Type B pancreatic cell (in vitro differentiated cells): Measurements from ENCODE around the gene C4orf50. TPM values are rescaled to one million over a fixed set of nuclear protein-coding genes. Genes with fewer than 3 reads are reported as not detected.

Source experiments
- DNase-seq: peaks from one replicate; pipeline ENCODE4 v3.0.0; 2021; ENCODE audit warnings: mixed read lengths; ENCODE audit not compliant: unreplicated experiment; ENCODE audit errors: extremely low spot score
- H3K27ac Mint-ChIP-seq: 2 replicates; pipeline ENCODE4 v1.8.0; 2021; ENCODE audit warnings: mild to moderate bottlenecking, mixed read lengths
- H3K27me3 Mint-ChIP-seq: 2 replicates; pipeline ENCODE4 v1.8.0; 2021; ENCODE audit warnings: mixed read lengths
- H3K36me3 Mint-ChIP-seq: 2 replicates; pipeline ENCODE4 v1.8.0; 2021; ENCODE audit warnings: mixed read lengths
- H3K4me1 Mint-ChIP-seq: one replicate; pipeline ENCODE4 v1.8.0; 2021; ENCODE audit warnings: mixed read lengths; ENCODE audit not compliant: unreplicated experiment
- H3K4me3 Mint-ChIP-seq: 2 replicates; pipeline ENCODE4 v1.8.0; 2021; ENCODE audit warnings: mild to moderate bottlenecking, mixed read lengths
- H3K9me3 Mint-ChIP-seq: 2 replicates; pipeline ENCODE4 v1.8.0; 2021; ENCODE audit warnings: mixed read lengths
- total RNA-seq: library from RNA; stranded (reverse); gene quantifications from 2 replicates; pipeline ENCODE4 v1.2.1, GENCODE V29; 2021; ENCODE audit warnings: low replicate concordance
- TF ChIP-seq, protein P1 (sequence below): fragments of 200-600 bp; sonication (generic); conservative IDR thresholded peaks from 2 replicates; pipeline ENCODE4 v1.5.0; 2021; ENCODE audit warnings: antibody characterized with exemption, mild to moderate bottlenecking

The C4orf50 gene
- total RNA-seq, 1 donor from 2014 or later, result 0.19 TPM

- Mint-ChIP-seq H3K9me3 (peaks cover 4% of the 10 kb centered on the region), H3K36me3 (no peaks in the 10 kb centered on the region), H3K27ac (no peak overlapping the region), H3K4me1 (no peaks in the 10 kb centered on the region), H3K4me3 (no peak overlapping the region), H3K27me3 (peaks cover 17% of the 10 kb centered on the region)
- no peak for DNase-seq
- TF ChIP-seq, protein P1, sequence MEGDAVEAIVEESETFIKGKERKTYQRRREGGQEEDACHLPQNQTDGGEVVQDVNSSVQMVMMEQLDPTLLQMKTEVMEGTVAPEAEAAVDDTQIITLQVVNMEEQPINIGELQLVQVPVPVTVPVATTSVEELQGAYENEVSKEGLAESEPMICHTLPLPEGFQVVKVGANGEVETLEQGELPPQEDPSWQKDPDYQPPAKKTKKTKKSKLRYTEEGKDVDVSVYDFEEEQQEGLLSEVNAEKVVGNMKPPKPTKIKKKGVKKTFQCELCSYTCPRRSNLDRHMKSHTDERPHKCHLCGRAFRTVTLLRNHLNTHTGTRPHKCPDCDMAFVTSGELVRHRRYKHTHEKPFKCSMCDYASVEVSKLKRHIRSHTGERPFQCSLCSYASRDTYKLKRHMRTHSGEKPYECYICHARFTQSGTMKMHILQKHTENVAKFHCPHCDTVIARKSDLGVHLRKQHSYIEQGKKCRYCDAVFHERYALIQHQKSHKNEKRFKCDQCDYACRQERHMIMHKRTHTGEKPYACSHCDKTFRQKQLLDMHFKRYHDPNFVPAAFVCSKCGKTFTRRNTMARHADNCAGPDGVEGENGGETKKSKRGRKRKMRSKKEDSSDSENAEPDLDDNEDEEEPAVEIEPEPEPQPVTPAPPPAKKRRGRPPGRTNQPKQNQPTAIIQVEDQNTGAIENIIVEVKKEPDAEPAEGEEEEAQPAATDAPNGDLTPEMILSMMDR, result no peak
Observed at GRCh38 chr4:6055030-6055429, 36.8 kb upstream of the C4orf50 start.

GRCh38 chr4:6054162-6054922 is 36.1 kb upstream of the C4orf50 start:
- Mint-ChIP-seq H3K36me3 (no peaks in the 10 kb centered on the region), H3K27ac (no peak overlapping the region), H3K9me3 (peaks cover 4% of the 10 kb centered on the region), H3K27me3 (peaks cover 20% of the 10 kb centered on the region), H3K4me1 (no peaks in the 10 kb centered on the region), H3K4me3 (no peak overlapping the region)
- TF ChIP-seq, protein P1, result no peak
- no peak for DNase-seq

- TF ChIP-seq, protein P1, result no peak
- Mint-ChIP-seq H3K27me3 (peaks cover 28% of the 10 kb centered on the region), H3K4me3 (no peak overlapping the region), H3K36me3 (no peaks in the 10 kb centered on the region), H3K4me1 (no peaks in the 10 kb centered on the region), H3K9me3 (no peaks in the 10 kb centered on the region), H3K27ac (no peak overlapping the region)
- no peak for DNase-seq
Observed at GRCh38 chr4:6052679-6053078, 34.4 kb upstream of the C4orf50 start.

- peaks cover 30% of the 10 kb centered on the region for H3K27me3 Mint-ChIP-seq
- no peak for DNase-seq
- no peaks in the 10 kb centered on the region for H3K4me1 Mint-ChIP-seq
- no peaks in the 10 kb centered on the region for H3K36me3 Mint-ChIP-seq
- TF ChIP-seq, protein P1, result no peak
- no peaks in the 10 kb centered on the region for H3K9me3 Mint-ChIP-seq
- no peak overlapping the region for H3K27ac Mint-ChIP-seq
- H3K4me3 Mint-ChIP-seq, result no peak overlapping the region
Observed at GRCh38 chr4:6050551-6050950, 32.3 kb upstream of the C4orf50 start.

DNA sequence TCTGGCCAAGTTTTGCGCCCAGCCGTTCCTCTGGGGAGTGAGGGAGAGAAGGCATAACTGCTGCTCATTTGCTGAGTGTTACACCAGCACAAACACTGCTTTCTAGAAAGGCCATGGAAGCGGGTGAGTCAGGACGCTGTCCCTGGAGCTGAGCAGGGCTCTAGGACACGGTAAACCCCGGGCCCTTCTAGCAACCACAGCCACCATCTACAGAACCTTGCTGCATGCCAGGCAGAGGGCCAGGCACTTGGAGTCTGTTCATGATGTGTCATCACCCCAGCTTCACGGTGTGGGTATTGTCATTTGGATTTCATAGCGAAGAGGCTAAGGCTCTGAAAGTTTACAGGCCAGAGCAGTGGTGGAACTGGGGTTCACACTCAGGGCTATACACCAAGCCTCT is 31.8 kb upstream of the C4orf50 start:
- Mint-ChIP-seq H3K27me3 (peaks cover 34% of the 10 kb centered on the region), H3K4me1 (no peaks in the 10 kb centered on the region), H3K36me3 (no peaks in the 10 kb centered on the region), H3K27ac (no peak overlapping the region), H3K9me3 (no peaks in the 10 kb centered on the region), H3K4me3 (no peak overlapping the region)
- DNase-seq, result no peak
- TF ChIP-seq, protein P1, result no peak
